K562 (cell line): ENCODE results near the gene TELO2. TPM values are rescaled to one million over a fixed set of nuclear protein-coding genes. Genes with fewer than 3 reads are reported as not detected.
A peak's percentile ranks its signal among the peaks of the same experiment; 100 is the strongest.

ENCODE experiments used
- ATAC-seq: fragments of 200-7000 bp; cut with Tn5 transposase; 3 replicates; pipeline ENCODE4 v1.9.1; 2020; ENCODE audit warnings: moderate library complexity
- BruUV-seq: library from RNA; stranded (reverse); fragments of 400-500 nt; replicated peaks from 2 replicates; lab custom pipeline; 2021; lab: Mats Ljungman, UMichigan
- CTCF ChIA-PET: fragments of 300-600 bp; formaldehyde crosslinking; extraction: SDS; loops from one replicate; lab custom pipeline; 2021; ENCODE audit warnings: low intra/inter-chr PET ratio; lab: Yijun Ruan, JAX
- POLR2A ChIA-PET: fragments of 300-600, 350-650 bp; sonication (Branson Sonifier 250); formaldehyde crosslinking; extraction: SDS; loops from one replicate; lab custom pipeline; 2021; ENCODE audit warnings: antibody characterized with exemption, inconsistent platforms; lab: Yijun Ruan, JAX
- DNase-seq, 4 experiments: peaks; one replicate each; pipeline versions ENCODE4 v3.0.0 to v3.0.0-alpha.2; 2011 to 2018; ENCODE audit warnings: low spot score in 3 of 4, mixed read lengths in 3 of 4; ENCODE audit errors: extremely low read depth in 1 of 4
- FAIRE-seq: peaks from 2 replicates; lab custom pipeline; 2011; peaks lifted over from hg19 to GRCh38; lab: Jason Lieb, UNC
- H2AFZ ChIP-seq: 2 replicates; pipeline ENCODE4 v1.6.0; 2011; ENCODE audit warnings: low read depth, low read length, control low read depth, inconsistent platforms
- H3K27ac ChIP-seq: fragments of 200-600 bp; 3 replicates; pipeline ENCODE4 v1.8.0; 2011; ENCODE audit warnings: low read depth, mild to moderate bottlenecking, control low read depth, inconsistent platforms, low read length, moderate library complexity, mixed read lengths; ENCODE audit errors: extremely low read depth
- H3K27me3 ChIP-seq, 2 experiments: fragments of 300-600 bp in 1 of 2; 2 replicates in 1 of 2; 3 replicates in 1 of 2; pipeline versions ENCODE4 v1.6.0 to v1.8.0; 2011; ENCODE audit warnings: inconsistent platforms in 2 of 2, low read length in 2 of 2, mild to moderate bottlenecking in 1 of 2, mixed read lengths in 1 of 2, moderate library complexity in 1 of 2; ENCODE audit not compliant: control insufficient read depth in 2 of 2, insufficient read depth in 2 of 2
- H3K36me3 ChIP-seq: fragments of 300-600 bp; 3 replicates; pipeline ENCODE4 v1.8.0; 2011; ENCODE audit warnings: mild to moderate bottlenecking, low read length, inconsistent platforms; ENCODE audit not compliant: control insufficient read depth, insufficient read depth
- H3K4me1 ChIP-seq, 2 experiments: fragments of 200-600 bp in 1 of 2; replicated peaks in 1 of 2; 2 replicates in 1 of 2; 3 replicates in 1 of 2; pipeline versions ENCODE4 v1.5.1 to v1.8.0; 2011; ENCODE audit warnings: inconsistent platforms in 2 of 2, low read length in 2 of 2, mild to moderate bottlenecking in 1 of 2, mixed read lengths in 1 of 2, moderate library complexity in 1 of 2; ENCODE audit not compliant: control insufficient read depth in 2 of 2, insufficient read depth in 2 of 2
- H3K4me2 ChIP-seq: 2 replicates; pipeline ENCODE4 v1.6.1; 2011; ENCODE audit warnings: low read length, control low read depth, inconsistent platforms, mixed read lengths; ENCODE audit not compliant: insufficient read depth
- H3K4me3 ChIP-seq: fragments of 200-600 bp; sonication (generic), shearing (Covaris generic); 2 replicates; pipeline ENCODE4 v1.5.1; 2016; ENCODE audit warnings: control low read depth, inconsistent platforms
- H3K79me2 ChIP-seq: fragments of 200-600 bp; 3 replicates; pipeline ENCODE4 v1.8.0; 2011; ENCODE audit warnings: low read length, inconsistent platforms; ENCODE audit not compliant: control insufficient read depth, insufficient read depth
- H3K9ac ChIP-seq, 2 experiments: 2 replicates each; pipeline versions ENCODE4 v1.6.0 to v1.6.1; 2011; ENCODE audit warnings: low read depth in 2 of 2, low read length in 2 of 2, control low read depth in 1 of 2, inconsistent platforms in 1 of 2, mild to moderate bottlenecking in 1 of 2, mixed read lengths in 1 of 2; ENCODE audit not compliant: insufficient read depth in 1 of 2
- H3K9me1 ChIP-seq: one replicate; pipeline ENCODE4 v1.6.0; 2011; ENCODE audit warnings: inconsistent platforms, mild to moderate bottlenecking, low read length, moderate library complexity; ENCODE audit not compliant: control insufficient read depth, insufficient read depth
- H3K9me3 ChIP-seq: replicated peaks from 2 replicates; pipeline ENCODE4 v1.5.1; 2011; ENCODE audit warnings: low read depth, low read length, inconsistent platforms; ENCODE audit not compliant: control insufficient read depth, insufficient read depth
- H4K20me1 ChIP-seq: replicated peaks from 2 replicates; pipeline ENCODE4 v1.6.1; 2011; ENCODE audit warnings: low read length, inconsistent platforms, mixed read lengths; ENCODE audit not compliant: control insufficient read depth, insufficient read depth
- BDP1 ChIP-seq: IDR thresholded peaks from 3 replicates; pipeline ENCODE4 v1.6.1; 2011; ENCODE audit not compliant: insufficient read length, insufficient read depth
- CREBBP ChIP-seq: IDR thresholded peaks from one replicate; pipeline ENCODE4 v1.6.1; 2012; ENCODE audit warnings: low read depth, mild to moderate bottlenecking, control low read depth, inconsistent platforms, low read length
- EZH2 ChIP-seq: IDR thresholded peaks from 2 replicates; pipeline ENCODE4 v1.6.1; 2012; ENCODE audit warnings: low read depth, mild to moderate bottlenecking, inconsistent platforms, low read length, borderline replicate concordance
- HNRNPUL1 ChIP-seq: fragments of 200-400 bp; formaldehyde crosslinking; IDR thresholded peaks from 2 replicates; pipeline ENCODE4 v1.6.1; 2017; ENCODE audit warnings: low read length
- KAT8 ChIP-seq: fragments of 450-650 bp; IDR thresholded peaks from 2 replicates; pipeline ENCODE4 v1.6.1; 2016; ENCODE audit warnings: low read depth, mild to moderate bottlenecking
- MEF2A ChIP-seq: IDR thresholded peaks from 2 replicates; pipeline ENCODE4 v1.6.1; 2011; ENCODE audit warnings: low read depth, mild to moderate bottlenecking, low read length, moderate library complexity; ENCODE audit not compliant: control insufficient read depth
- NFE2 ChIP-seq: IDR thresholded peaks from 2 replicates; pipeline ENCODE4 v1.6.1; 2014; ENCODE audit warnings: antibody characterized with exemption, low read depth
- RBM39 ChIP-seq: fragments of 200-400 bp; formaldehyde crosslinking; optimal IDR thresholded peaks from 2 replicates; pipeline ENCODE3; 2018; ENCODE audit warnings: low read depth, low read length
- RFX7 ChIP-seq: fragments of 250-450 bp; sonication (Bioruptor Pico); IDR thresholded peaks from 2 replicates; pipeline ENCODE4 v1.5.1; 2021; ENCODE audit warnings: mild to moderate bottlenecking
- TARDBP ChIP-seq: fragments of 450-650 bp; IDR thresholded peaks from 2 replicates; pipeline ENCODE4 v1.6.1; 2016
- TCF7 ChIP-seq: sonication (generic); IDR thresholded peaks from 2 replicates; pipeline ENCODE4 v1.6.1; 2016; ENCODE audit warnings: antibody characterized with exemption, borderline replicate concordance
- USF1 ChIP-seq: sonication (generic); formaldehyde crosslinking; IDR thresholded peaks from 2 replicates; pipeline ENCODE4 v1.9.0; 2022; ENCODE audit warnings: mild to moderate bottlenecking, missing genetic modification reagents
- ZNF143 ChIP-seq: sonication (generic); formaldehyde crosslinking; IDR thresholded peaks from 2 replicates; pipeline ENCODE4 v1.9.0; 2022; ENCODE audit warnings: mild to moderate bottlenecking, missing genetic modification reagents
- ZNF76 ChIP-seq: fragments of 250-450 bp; sonication (Bioruptor Pico); IDR thresholded peaks from 2 replicates; pipeline ENCODE4 v1.4.0; 2020; ENCODE audit warnings: mild to moderate bottlenecking, moderate library complexity, borderline replicate concordance
- WGBS: fragments of 100-300 bp; shearing (Covaris generic); methylation state at CpG from one replicate; pipeline ENCODE4 v1.1.6; 2016; ENCODE audit warnings: low coverage, mixed read lengths; ENCODE audit not compliant: insufficient coverage; ENCODE audit errors: missing lambda C conversion rate; 5-methylcytosine and 5-hydroxymethylcytosine counted together
- in situ Hi-C: fragments of 300-500 bp; cut with MboI; formaldehyde crosslinking; loops from 4 replicates; pipeline ENCODE4 v1.15.0; 2018; ENCODE audit warnings: inconsistent platforms, mixed read lengths
- intact Hi-C: fragments of 100-400 bp; cut with micrococcal nuclease; formaldehyde crosslinking; loops from 2 replicates; pipeline ENCODE4 v1.14.2; 2022
- polyA plus RNA-seq, 8 experiments: library from polyadenylated mRNA; depleted of rRNA in 4 of 8; stranded (reverse) in 5 of 8; unstranded in 3 of 8; fragments of >200 nt; fragmentation: Nextera tagmentation in 2 of 8; fragmentation: Illumina TruSeq in 1 of 8; extraction: Ambion mirVana in 2 of 8; extraction: Trizol in 1 of 8; gene quantifications; 2 replicates each; pipeline versions ENCODE4 v1.2.1 to v1.2.3, GENCODE V29; 2011 to 2014; ENCODE audit warnings: inconsistent platforms in 1 of 8, missing spikeins in 1 of 8
- total RNA-seq, 7 experiments: library from RNA; depleted of rRNA in 6 of 7; stranded (reverse); fragments of >200 nt in 6 of 7; fragmentation: Illumina TruSeq in 2 of 7; extraction: Trizol in 2 of 7; gene quantifications; 2 replicates each; pipeline versions ENCODE4 v1.2.1 to v1.2.3, GENCODE V29; 2011 to 2021; ENCODE audit warnings: low replicate concordance in 1 of 7

Gene TELO2
- total and polyA plus RNA-seq, 9 of the 15 experiments (the other 6 are each of a cell fraction or from before 2014, with no cell fraction given): 0.51 to 91.8 (median 14.5) TPM

GRCh38 chr16:1444730-1445517 lies 48.2 kb upstream of the TELO2 start:
- ATAC-seq (no peak), FAIRE-seq (no peak), DNase-seq (no peak)
- no TSS peak for BruUV-seq
- H3K27ac ChIP-seq: no peak overlapping the region
- intact Hi-C loops (no loop called here), in situ Hi-C loops (no loop called here)
- no peak overlapping the region for H3K4me2 ChIP-seq
- no peaks in the 10 kb centered on the region for H3K9me1 ChIP-seq
- no peak overlapping the region for H3K4me3 ChIP-seq
- 83% methylated on average over 12 of the region's 48 CpGs for WGBS
- no peaks in the 10 kb centered on the region for H4K20me1 ChIP-seq
- TF ChIP-seq EZH2: no peak
- peaks cover 39% of the 10 kb centered on the region; the same call in 1 of the 3 replicates for H3K36me3 ChIP-seq
- CTCF ChIA-PET: no interaction called here
- no peak overlapping the region for H2AFZ ChIP-seq
- no peaks in the 10 kb centered on the region for H3K9me3 ChIP-seq
- H3K27me3 ChIP-seq: no peaks in the 10 kb centered on the region
- peaks cover 0 to 49% of the 10 kb centered on the region in 2 experiments; a peak in 2 of 5 replicates for H3K4me1 ChIP-seq
- H3K79me2 ChIP-seq: no peaks in the 10 kb centered on the region
- H3K9ac ChIP-seq: peak overlapping the region in 1 of 2 experiments; percentile 58; a peak in 2 of 4 replicates
- POLR2A ChIA-PET: interaction anchor here (0.5 to 2.2 kb wide), 4 partner anchors 12 to 41 kb away, joined by 3 to 9 read pairs (median 6); partner anchors contain the start of gene UQCC4

GRCh38 chr16:1445518-1446203 lies 47.5 kb upstream of the TELO2 start:
- Histone ChIP-seq H3K27ac (no peak overlapping the region), H3K9ac (no peak overlapping the region; a peak in 1 of 4 replicates), H3K9me1 (no peaks in the 10 kb centered on the region), H3K79me2 (no peaks in the 10 kb centered on the region), H3K36me3 (peaks cover 44% of the 10 kb centered on the region; the same call in 1 of the 3 replicates), H2AFZ (no peak overlapping the region), H3K4me1 (peaks cover 0 to 57% of the 10 kb centered on the region in 2 experiments; a peak in 2 of 5 replicates), H3K9me3 (no peaks in the 10 kb centered on the region), H4K20me1 (no peaks in the 10 kb centered on the region), H3K4me2 (no peak overlapping the region), H3K27me3 (no peaks in the 10 kb centered on the region), H3K4me3 (no peak overlapping the region)
- intact Hi-C loops (no loop called here), in situ Hi-C loops (no loop called here)
- BruUV-seq: TSS peak; percentile 64
- ATAC-seq (no peak), DNase-seq (no peak), FAIRE-seq (no peak)
- 88% methylated on average over 18 of the region's 25 CpGs for WGBS
- ChIA-PET POLR2A (interaction anchor here (0.5 to 1.5 kb wide), 3 partner anchors 13 to 40 kb away, joined by 3 to 8 read pairs (median 3); partner anchors contain the start of gene UQCC4), CTCF (no interaction called here)
- TF ChIP-seq USF1 (no peak), RFX7 (CRISPR knock-in tag) (no peak), RBM39 (no peak), HNRNPUL1 (no peak), KAT8 (no peak), NFE2 (no peak), BDP1 (no peak), ZNF76 (CRISPR knock-in tag) (no peak), ZNF143 (no peak), TARDBP (no peak), CREBBP (no peak), TCF7 (no peak), MEF2A (no peak)
